ENCODE results near the gene PTCSC3. TPM values are rescaled to one million over a fixed set of nuclear protein-coding genes. Genes with fewer than 3 reads are reported as not detected.
"Not testable (repeated sequence)": the region's sequence is repeated elsewhere in the genome, so short reads cannot be mapped to it uniquely, and the experiment has no call there.

PTCSC3 gene
- polyA plus RNA-seq, 1 donor = not detected

DNA sequence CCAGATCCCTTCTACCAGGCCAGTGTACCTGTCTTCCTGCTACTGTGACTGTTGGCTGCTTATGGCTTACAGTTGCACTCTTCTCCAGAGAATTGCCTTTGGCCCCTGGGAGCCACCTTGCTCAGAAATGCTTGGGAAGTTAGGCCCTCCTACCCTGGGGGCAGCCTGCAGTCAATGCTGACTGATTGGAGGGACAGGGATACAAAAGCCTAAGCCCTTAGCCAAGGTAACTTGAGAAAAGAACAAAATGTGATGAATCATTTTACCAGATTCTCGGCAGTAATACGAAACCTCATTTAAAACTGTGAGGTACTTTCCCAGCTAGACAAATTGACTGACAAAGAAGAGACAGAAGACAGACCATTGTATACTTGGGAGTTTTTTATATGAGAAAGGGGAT lies 47.3 kb downstream of the PTCSC3 start:
- no peak overlapping the region for H3K27ac ChIP-seq (ENCODE audit: low read length)

DNA sequence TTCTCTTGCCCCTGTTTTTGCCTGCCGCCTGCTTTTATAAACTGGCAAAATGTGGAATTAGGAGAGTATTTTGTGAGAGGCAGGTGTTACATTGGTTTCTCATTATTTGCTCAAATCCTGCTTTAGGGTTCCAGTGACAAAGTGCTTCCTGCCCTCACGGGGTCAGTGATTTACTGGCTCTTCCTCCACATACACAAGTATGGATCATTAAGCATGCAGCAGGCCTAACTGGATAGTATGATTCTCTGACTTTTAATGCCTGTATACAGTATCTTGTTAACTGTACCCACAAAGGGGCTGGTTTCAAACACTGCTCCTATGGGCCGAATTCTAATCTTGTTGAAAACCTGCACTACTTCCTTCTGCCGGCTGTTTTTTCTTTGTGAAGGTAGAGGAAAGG lies 63.2 kb downstream of the PTCSC3 start:
- DNase-seq = no peak
- Histone ChIP-seq H3K9me3 (ENCODE audit: control insufficient read depth, low read depth, low read length) (no peaks in the 10 kb centered on the region), H3K27ac (ENCODE audit: low read length) (no peak overlapping the region), H3K4me1 (ENCODE audit: control insufficient read depth, insufficient read depth, low read length) (no peaks in the 10 kb centered on the region), H3K4me3 (ENCODE audit: low read length) (no peak overlapping the region), H3K27me3 (ENCODE audit: control insufficient read depth, insufficient read depth, low read length) (no peaks in the 10 kb centered on the region), H3K36me3 (ENCODE audit: control insufficient read depth, insufficient read depth, low read length) (no peaks in the 10 kb centered on the region)
- 40% methylated on average over 1 of the region's 4 CpGs for WGBS (ENCODE audit: insufficient coverage, low lambda C conversion rate)

More for the DNA sequence above, 47.3 kb downstream of the PTCSC3 start:
- Histone ChIP-seq H3K4me1 (ENCODE audit: control insufficient read depth, insufficient read depth, low read length) (no peaks in the 10 kb centered on the region), H3K4me3 (ENCODE audit: low read length) (no peak overlapping the region), H3K27me3 (ENCODE audit: control insufficient read depth, insufficient read depth, low read length) (no peaks in the 10 kb centered on the region), H3K36me3 (ENCODE audit: control insufficient read depth, insufficient read depth, low read length) (no peaks in the 10 kb centered on the region), H3K9me3 (ENCODE audit: control insufficient read depth, low read depth, low read length) (no peaks in the 10 kb centered on the region)
- no CpG with 5 or more reads among the region's 2 CpGs for WGBS (ENCODE audit: insufficient coverage, low lambda C conversion rate)
- DNase-seq = no peak

DNA sequence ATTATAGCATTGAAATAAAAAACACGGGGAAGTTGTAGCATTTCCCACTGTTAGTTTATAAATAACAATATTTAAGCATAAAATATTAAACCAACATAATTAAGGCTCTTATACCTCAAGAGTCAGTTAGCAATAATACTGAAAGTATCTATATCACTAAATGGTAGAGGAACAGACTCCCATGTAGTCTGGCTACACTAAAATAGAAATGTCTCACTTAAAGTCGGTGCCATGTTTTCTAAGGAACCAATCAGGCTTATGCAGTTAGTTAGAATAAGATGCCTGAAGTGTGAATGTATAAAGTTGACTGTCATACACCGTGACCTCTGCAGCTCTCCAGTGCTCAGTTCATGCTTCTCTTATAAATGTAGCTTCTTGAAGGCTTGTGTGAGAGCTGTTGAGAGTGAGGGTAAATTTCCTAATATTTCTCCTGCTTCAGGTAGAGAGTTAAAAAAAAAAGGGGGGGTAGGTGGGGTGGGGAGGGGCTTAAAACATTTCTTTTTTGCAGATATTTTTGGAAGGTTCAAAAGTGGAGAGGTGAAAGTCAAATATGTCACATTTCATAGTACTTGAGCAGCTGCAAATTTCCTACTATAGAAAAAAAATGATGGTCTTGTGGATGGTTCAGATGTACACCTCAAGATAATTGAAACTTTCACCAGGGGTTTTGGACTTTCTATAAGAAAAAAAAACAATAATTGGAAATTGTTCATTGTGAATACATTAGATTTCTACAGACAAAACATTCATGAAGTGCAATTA lies 64.5 kb downstream of the PTCSC3 start:
- no peak overlapping the region for H3K27ac ChIP-seq (ENCODE audit: low read length)
- DNase-seq = no peak
- H3K9me3 ChIP-seq (ENCODE audit: control insufficient read depth, low read depth, low read length) = no peaks in the 10 kb centered on the region
- 80% methylated on average over 1 of the region's 3 CpGs for WGBS (ENCODE audit: insufficient coverage, low lambda C conversion rate)
- no peak overlapping the region for H3K4me3 ChIP-seq (ENCODE audit: low read length)
- H3K27me3 ChIP-seq (ENCODE audit: control insufficient read depth, insufficient read depth, low read length) = no peaks in the 10 kb centered on the region
- H3K36me3 ChIP-seq (ENCODE audit: control insufficient read depth, insufficient read depth, low read length) = no peaks in the 10 kb centered on the region
- no peaks in the 10 kb centered on the region for H3K4me1 ChIP-seq (ENCODE audit: control insufficient read depth, insufficient read depth, low read length)

DNA sequence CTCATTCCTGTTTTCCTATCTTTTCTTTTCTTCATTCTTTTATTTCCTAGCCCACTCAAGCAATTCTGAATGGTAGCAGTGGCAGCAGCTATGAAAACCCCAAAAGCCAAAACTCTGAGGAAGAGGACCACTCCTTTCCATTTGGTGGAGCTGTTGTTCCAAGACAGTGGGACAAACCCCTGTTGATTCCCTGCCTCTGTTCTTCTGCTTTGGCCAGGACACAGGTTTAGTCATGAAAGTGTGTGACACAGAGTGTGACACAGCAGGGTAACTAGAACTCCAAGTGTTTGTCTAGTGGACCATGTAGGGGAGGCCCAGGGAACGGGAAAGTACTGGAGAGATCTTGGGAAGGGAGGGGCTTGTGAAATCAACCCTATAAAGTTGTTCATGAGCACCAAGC lies 71.1 kb downstream of the PTCSC3 start:
- Histone ChIP-seq H3K27ac (ENCODE audit: low read length) (no peak overlapping the region), H3K36me3 (ENCODE audit: control insufficient read depth, insufficient read depth, low read length) (no peaks in the 10 kb centered on the region), H3K4me3 (ENCODE audit: low read length) (no peak overlapping the region), H3K27me3 (ENCODE audit: control insufficient read depth, insufficient read depth, low read length) (no peaks in the 10 kb centered on the region), H3K9me3 (ENCODE audit: control insufficient read depth, low read depth, low read length) (no peaks in the 10 kb centered on the region), H3K4me1 (ENCODE audit: control insufficient read depth, insufficient read depth, low read length) (no peaks in the 10 kb centered on the region)
- no CpG with 5 or more reads among the region's 1 CpG for WGBS (ENCODE audit: insufficient coverage, low lambda C conversion rate)
- DNase-seq = no peak

DNA sequence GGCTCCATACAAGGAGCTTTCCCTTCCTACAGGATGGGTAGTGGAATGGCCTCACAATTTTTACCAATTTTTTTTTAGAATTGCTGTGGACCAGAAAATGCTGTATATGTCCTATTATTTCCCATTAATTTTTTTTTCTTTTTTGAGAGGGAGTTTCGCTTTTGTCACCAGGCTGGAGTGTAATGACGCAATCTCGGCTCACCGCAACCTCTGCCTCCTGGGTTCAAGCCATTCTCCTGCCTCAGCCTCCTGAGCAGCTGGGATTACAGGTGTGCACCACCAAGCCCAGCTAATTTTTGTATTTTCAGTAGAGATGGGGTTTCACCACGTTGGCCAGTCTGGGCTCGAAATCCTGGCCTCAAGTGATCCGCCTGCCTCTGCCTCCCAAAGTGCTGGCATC lies 72.3 kb downstream of the PTCSC3 start:
- not testable (repeated sequence) for DNase-seq; H3K9me3 ChIP-seq (ENCODE audit: control insufficient read depth, low read depth, low read length); H3K4me3 ChIP-seq (ENCODE audit: low read length); H3K27ac ChIP-seq (ENCODE audit: low read length); H3K4me1 ChIP-seq (ENCODE audit: control insufficient read depth, insufficient read depth, low read length); H3K36me3 ChIP-seq (ENCODE audit: control insufficient read depth, insufficient read depth, low read length); H3K27me3 ChIP-seq (ENCODE audit: control insufficient read depth, insufficient read depth, low read length)
- no CpG with 5 or more reads among the region's 7 CpGs for WGBS (ENCODE audit: insufficient coverage, low lambda C conversion rate)

DNA sequence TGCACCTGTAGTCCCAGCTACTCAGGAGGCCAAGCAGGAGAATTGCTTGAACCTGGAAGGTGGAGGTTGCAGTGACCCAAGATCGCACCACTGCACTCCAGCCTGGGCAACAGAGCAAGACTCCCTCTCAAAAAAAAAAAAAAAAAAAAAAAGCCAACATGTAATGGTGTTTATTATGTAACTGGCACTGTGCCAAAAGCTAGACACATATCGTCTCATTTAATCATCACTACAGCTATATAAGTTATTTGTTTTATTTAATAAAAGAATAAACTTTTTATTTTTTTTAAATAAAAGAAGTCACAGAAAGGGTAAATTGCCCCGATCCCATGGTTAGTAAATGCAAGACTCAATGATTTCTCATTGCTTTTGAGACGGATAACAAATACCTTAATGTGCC lies 76.9 kb downstream of the PTCSC3 start:
- Histone ChIP-seq H3K4me1 (ENCODE audit: control insufficient read depth, insufficient read depth, low read length) (no peaks in the 10 kb centered on the region), H3K27ac (ENCODE audit: low read length) (no peak overlapping the region), H3K27me3 (ENCODE audit: control insufficient read depth, insufficient read depth, low read length) (no peaks in the 10 kb centered on the region), H3K36me3 (ENCODE audit: control insufficient read depth, insufficient read depth, low read length) (no peaks in the 10 kb centered on the region), H3K4me3 (ENCODE audit: low read length) (no peak overlapping the region), H3K9me3 (ENCODE audit: control insufficient read depth, low read depth, low read length) (no peaks in the 10 kb centered on the region)
- WGBS (ENCODE audit: insufficient coverage, low lambda C conversion rate) = no CpG with 5 or more reads among the region's 4 CpGs
- DNase-seq = no peak

DNA sequence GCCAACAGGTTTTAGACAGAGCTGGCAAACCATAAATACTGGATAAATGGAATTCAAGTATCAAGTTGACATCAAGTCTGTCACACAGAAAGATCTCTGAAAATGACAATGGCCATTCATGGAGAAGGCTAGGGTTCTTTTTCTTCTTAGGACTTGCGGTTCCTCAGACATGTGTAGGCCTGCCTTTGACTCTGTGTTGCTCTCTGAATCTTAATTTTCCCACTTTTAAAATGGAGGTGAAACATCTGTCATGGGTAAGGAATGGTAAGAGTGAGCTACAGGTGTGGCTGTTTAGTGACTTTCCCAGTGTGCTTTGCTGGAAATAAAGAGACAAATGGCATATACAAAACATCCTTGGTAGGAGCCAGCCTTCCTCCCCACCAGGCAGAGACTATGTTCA lies 79.2 kb downstream of the PTCSC3 start:
- H3K27me3 ChIP-seq (ENCODE audit: control insufficient read depth, insufficient read depth, low read length) = no peaks in the 10 kb centered on the region
- 100% methylated on average over 1 of the region's 1 CpG for WGBS (ENCODE audit: insufficient coverage, low lambda C conversion rate)

DNA sequence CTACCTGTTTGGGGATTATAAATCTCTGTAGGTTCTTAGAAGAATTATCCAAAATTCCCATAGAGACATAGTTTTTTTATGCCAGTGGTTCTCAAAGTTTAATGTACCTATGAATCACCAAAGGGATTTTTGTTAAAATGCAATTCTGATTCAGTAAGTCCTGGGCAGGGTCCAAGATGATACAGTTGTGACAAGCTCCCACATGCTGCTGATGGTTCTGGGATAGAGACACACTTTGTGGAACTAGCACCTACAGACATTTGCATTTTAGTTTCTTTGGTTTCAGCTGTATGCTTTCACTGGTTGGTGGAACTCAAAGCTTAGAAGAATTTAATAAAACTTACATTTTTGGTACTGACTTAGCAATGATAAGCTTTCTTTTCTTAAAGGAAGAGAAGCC lies 80.4 kb downstream of the PTCSC3 start:
- Histone ChIP-seq H3K27ac (ENCODE audit: low read length) (no peak overlapping the region), H3K36me3 (ENCODE audit: control insufficient read depth, insufficient read depth, low read length) (no peaks in the 10 kb centered on the region), H3K4me1 (ENCODE audit: control insufficient read depth, insufficient read depth, low read length) (no peaks in the 10 kb centered on the region), H3K27me3 (ENCODE audit: control insufficient read depth, insufficient read depth, low read length) (no peaks in the 10 kb centered on the region), H3K9me3 (ENCODE audit: control insufficient read depth, low read depth, low read length) (no peaks in the 10 kb centered on the region), H3K4me3 (ENCODE audit: low read length) (no peak overlapping the region)
- no peak for DNase-seq

More for the DNA sequence above, 79.2 kb downstream of the PTCSC3 start:
- H3K36me3 ChIP-seq (ENCODE audit: control insufficient read depth, insufficient read depth, low read length) = no peaks in the 10 kb centered on the region
- H3K9me3 ChIP-seq (ENCODE audit: control insufficient read depth, low read depth, low read length) = no peaks in the 10 kb centered on the region
- H3K4me1 ChIP-seq (ENCODE audit: control insufficient read depth, insufficient read depth, low read length) = no peaks in the 10 kb centered on the region
- no peak overlapping the region for H3K27ac ChIP-seq (ENCODE audit: low read length)
- no peak for DNase-seq
- H3K4me3 ChIP-seq (ENCODE audit: low read length) = no peak overlapping the region

DNA sequence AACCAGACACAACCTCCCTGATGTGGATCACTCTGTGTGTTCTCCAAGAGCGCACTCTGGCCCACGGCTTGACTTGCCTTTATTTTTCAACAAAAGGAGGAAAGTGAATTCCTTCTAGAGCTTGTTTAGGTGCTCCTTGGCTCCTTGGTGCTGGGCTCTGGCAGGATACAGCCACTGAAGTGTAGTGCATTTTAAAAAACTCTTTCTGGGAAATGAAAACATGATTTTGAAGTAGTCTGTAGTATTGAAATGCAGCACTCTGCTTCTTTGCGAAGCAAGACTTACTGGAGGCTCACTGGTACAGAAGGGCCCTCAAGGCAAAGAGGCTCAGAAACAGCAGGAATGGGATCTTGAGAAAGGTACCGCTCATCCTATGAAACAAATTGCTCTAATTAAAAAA lies 81.6 kb downstream of the PTCSC3 start:
- H3K27me3 ChIP-seq (ENCODE audit: control insufficient read depth, insufficient read depth, low read length) = no peaks in the 10 kb centered on the region
- no peak for DNase-seq
- H3K4me1 ChIP-seq (ENCODE audit: control insufficient read depth, insufficient read depth, low read length) = no peaks in the 10 kb centered on the region
- WGBS (ENCODE audit: insufficient coverage, low lambda C conversion rate) = 100% methylated on average over 1 of the region's 4 CpGs
- no peaks in the 10 kb centered on the region for H3K36me3 ChIP-seq (ENCODE audit: control insufficient read depth, insufficient read depth, low read length)
- H3K9me3 ChIP-seq (ENCODE audit: control insufficient read depth, low read depth, low read length) = no peaks in the 10 kb centered on the region
- H3K27ac ChIP-seq (ENCODE audit: low read length) = no peak overlapping the region
- no peak overlapping the region for H3K4me3 ChIP-seq (ENCODE audit: low read length)

DNA sequence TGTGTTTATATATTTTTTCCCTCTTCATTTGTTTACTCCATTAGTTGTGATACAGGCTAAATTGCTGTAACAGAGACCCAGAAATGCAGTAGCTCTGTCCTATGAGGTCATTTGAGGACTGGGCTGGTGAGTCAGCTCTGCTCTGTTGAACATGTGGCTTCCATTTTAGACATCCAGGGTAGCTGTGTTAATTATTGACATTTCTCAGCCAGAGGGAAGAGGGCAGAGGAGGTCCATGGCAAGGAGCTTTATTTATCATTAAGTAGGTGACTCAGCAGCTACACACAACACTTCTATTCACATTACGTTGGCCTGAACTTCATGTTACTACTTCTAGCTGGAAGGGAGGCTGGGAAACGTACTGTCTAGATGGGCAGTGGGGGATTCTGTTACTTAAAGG lies 85.4 kb downstream of the PTCSC3 start:
- H3K27me3 ChIP-seq (ENCODE audit: control insufficient read depth, insufficient read depth, low read length) = no peaks in the 10 kb centered on the region
- no peak overlapping the region for H3K27ac ChIP-seq (ENCODE audit: low read length)
- no CpG with 5 or more reads among the region's 2 CpGs for WGBS (ENCODE audit: insufficient coverage, low lambda C conversion rate)
- no peaks in the 10 kb centered on the region for H3K36me3 ChIP-seq (ENCODE audit: control insufficient read depth, insufficient read depth, low read length)
- H3K9me3 ChIP-seq (ENCODE audit: control insufficient read depth, low read depth, low read length) = no peaks in the 10 kb centered on the region
- no peak overlapping the region for H3K4me3 ChIP-seq (ENCODE audit: low read length)
- no peaks in the 10 kb centered on the region for H3K4me1 ChIP-seq (ENCODE audit: control insufficient read depth, insufficient read depth, low read length)
- DNase-seq = peak; percentile 10 to 38

DNA sequence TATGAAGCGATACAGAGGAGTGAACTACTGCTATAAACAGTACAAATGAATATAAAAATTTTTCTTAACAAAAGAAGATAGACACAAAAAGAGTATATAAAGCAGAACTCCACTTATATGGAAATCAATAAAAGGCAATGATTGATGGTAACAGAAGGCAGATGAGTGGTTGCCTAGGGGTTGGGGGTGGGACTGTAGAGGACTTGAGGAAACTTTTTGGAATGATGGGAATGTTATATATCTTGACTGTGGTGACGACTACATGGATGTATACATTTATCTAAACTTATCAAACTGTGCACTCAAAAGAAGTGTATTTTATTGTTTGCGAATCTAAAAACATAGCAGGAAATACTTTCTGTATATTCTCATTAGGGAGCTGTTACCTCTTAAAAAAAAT lies 89.1 kb downstream of the PTCSC3 start:
- Histone ChIP-seq H3K36me3 (ENCODE audit: control insufficient read depth, insufficient read depth, low read length) (no peaks in the 10 kb centered on the region), H3K27me3 (ENCODE audit: control insufficient read depth, insufficient read depth, low read length) (no peaks in the 10 kb centered on the region), H3K4me1 (ENCODE audit: control insufficient read depth, insufficient read depth, low read length) (no peaks in the 10 kb centered on the region), H3K27ac (ENCODE audit: low read length) (no peak overlapping the region), H3K4me3 (ENCODE audit: low read length) (no peak overlapping the region), H3K9me3 (ENCODE audit: control insufficient read depth, low read depth, low read length) (no peaks in the 10 kb centered on the region)
- no CpG with 5 or more reads among the region's 3 CpGs for WGBS (ENCODE audit: insufficient coverage, low lambda C conversion rate)
- DNase-seq = no peak

Data from large intestine (tissue), 3 donors.